GM21737 (cell line): ENCODE measurements around the gene CES1.
"Not testable (repeated sequence)": the region's sequence is repeated elsewhere in the genome, so short reads cannot be mapped to it uniquely, and the experiment has no call there.

Experiments
- ATAC-seq: cut with Tn5 transposase; IDR thresholded peaks from one replicate; pipeline ENCODE4 v1.9.1; 2021; ENCODE audit warnings: mild to moderate bottlenecking, moderate library complexity; ENCODE audit not compliant: unreplicated experiment

Gene CES1

DNA sequence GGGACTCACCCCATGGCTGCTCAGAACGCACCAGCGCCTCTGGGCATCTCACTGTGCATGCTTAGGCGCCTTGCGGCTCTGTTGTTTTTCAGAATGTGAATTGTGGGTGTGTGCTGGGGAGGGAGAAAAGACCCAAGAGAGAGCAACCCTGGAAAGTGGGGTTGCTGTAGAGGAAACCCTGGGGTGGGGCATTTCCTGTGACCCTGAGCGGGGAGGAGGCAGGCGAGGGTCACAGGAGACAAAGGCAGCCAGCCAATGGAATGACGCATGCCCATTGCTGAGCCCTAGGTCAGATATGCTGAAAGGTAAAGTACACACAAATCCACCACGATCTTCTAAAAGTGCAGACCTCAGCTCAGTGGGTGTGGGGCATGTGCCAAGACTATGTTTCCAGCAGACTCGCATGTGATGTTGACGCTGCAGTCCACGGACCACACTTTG, 39.9 kb downstream of the CES1 start:
- not testable (repeated sequence) for ATAC-seq

GRCh38 chr16:55791512-55791911, 41.4 kb downstream of the CES1 start:
- not testable (repeated sequence) for ATAC-seq

DNA sequence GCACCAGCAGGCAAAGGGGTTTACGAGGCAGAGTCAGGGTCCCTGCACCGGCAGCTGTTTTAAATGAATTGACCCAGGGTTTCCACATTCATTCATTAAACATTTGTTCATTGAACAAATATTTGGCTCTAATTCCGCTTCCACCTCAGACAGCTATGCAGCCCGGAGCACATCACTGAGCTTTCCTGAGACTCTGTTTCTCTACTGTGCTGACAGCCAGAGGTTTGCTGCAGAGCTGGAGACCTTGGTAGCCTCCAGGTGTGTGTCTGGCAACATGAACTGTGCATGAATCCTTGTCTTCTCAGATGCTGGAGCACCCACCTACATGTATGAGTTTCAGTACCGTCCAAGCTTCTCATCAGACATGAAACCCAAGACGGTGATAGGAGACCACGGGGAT, 42.7 kb downstream of the CES1 start:
- ATAC-seq = not testable (repeated sequence)

DNA sequence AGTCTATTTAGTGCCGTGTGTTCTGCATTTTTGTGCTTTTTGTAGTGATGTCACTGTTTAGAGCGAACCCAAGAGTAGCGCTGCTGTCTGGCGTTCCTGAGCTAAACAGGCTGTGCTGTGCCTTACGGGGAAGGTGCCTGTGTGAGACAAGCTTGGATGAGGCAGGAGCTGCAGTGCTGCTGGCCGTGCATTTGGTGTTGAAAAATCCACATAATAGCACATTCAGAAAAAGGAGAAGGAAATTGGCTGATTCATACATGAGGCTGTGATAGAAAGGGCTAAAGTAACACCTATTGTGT, 50.2 kb downstream of the CES1 start:
- not testable (repeated sequence) for ATAC-seq

DNA sequence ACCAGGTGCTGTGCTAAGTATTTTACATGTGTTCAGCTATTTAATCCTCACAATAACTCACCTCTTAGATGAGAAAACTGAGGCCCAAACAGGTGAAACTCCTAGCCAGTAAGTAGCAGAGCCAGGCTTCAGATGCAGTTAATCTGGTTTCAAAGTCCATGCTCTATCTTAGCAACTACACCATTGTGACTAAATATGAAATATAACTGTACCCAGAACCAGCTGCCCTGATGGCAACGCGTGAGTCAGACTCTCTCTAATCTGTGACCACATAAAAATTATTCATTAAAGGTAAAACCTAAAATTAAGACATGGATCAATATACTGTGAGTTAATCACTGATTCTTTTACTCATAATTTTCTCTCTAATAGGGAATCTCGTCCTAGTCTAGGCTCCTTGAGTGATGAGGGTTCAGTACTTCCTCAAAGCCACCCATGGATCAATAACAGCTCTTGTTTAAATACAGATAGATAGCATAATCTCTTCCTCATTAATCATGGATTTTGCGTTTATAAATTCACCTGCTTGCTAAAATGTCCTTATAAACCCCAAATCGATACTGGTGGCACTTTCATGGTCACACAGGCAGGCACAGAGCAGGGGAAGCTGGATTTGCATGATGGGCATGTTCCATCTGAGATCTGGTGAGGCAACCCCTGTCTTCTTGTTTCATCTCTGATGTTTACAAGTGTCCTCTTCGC, 50.7 kb downstream of the CES1 start:
- not testable (repeated sequence) for ATAC-seq

GRCh38 chr16:55781456-55781855, 51.4 kb downstream of the CES1 start:
- not testable (repeated sequence) for ATAC-seq

DNA sequence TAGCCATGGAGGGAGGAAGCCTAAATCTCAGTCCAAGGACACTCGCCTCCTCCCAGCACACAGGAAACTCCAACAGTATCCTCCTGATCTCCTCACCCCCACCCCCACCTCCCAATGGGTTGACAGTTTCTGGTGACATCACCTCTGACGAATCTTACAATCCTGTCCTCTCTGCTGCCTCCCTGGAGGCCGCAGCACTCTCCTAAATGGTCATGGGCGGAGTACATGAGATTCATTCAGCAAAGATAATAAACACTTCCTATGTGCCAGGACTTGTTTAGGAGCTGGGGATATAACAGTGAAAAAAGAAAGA, 52.8 kb downstream of the CES1 start:
- not testable (repeated sequence) for ATAC-seq

DNA sequence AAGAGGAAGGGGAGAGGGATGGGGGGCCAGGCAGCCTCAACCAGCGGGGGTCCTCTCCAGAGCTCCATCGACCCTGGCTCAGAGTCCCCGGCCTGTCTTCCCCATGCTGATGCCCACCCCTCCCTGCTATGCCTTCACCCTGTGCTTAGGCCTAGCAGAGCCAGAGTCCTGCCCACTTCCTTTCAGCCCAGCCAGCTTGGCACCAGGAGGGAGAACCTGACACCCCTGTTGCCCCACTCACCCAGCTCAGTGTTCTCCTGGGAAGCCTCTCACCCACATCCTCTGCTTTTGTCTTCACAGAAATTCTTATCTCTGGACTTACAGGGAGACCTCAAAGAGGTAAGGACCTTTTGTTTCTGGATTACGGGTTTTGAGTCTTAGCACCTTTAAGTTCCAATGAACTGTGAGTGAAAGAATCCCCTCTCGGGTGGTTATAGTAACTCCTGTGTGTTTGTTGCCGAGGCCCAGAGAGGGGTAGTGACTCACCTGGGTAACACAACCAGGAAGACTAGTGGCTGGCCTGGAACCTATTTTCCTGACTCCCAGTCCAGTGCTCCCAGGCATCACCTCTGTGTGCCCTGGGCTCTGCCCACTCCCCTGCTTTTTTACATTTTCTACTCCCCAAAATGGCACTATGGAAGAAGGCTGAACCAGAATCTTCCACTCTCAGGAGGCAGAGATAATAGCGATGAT, 53.3 kb downstream of the CES1 start:
- ATAC-seq = no peak

DNA sequence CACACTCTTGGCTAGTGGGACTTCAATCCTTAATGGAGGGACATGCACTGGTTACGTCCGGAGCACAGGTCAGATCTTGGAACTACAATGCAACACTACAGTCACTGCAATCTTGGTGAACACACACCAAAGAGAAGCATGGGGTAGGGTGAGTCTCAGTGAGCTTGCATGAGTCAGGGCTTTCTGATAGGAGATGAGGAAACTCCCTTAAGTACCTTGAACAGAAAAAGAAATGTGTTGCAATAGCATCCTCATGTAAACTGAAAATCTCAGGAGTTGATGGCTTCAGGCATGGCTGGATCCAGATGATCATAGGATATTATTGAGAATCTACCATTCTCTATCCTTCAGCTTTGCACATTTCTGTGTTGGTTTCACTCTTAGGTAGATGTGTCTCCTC, 54.1 kb downstream of the CES1 start:
- no peak for ATAC-seq

- no peak for ATAC-seq
Observed at GRCh38 chr16:55775857-55776256, 57.0 kb downstream of the CES1 start.

GRCh38 chr16:55773859-55774549, 58.9 kb downstream of the CES1 start:
- ATAC-seq = no peak

DNA sequence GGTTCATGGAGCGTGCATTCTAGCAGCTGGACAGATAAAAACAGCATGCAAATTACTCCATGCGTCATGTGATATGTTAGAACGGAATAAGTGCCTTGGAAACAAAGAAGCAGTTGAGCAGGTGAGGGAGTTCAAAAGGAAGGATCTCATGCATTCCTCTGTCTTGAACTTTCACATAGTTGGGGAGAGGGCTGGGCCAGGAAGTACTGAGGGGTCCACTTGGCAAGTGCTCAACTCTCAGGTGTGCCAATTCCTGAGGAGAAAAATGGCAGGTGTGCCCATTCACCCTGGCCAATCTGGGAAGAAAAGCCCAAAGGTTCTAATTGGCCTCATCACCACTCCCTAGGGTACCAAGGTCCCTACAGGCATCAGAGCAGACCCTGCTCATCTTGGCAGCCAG, 67.7 kb downstream of the CES1 start:
- ATAC-seq = no peak

DNA sequence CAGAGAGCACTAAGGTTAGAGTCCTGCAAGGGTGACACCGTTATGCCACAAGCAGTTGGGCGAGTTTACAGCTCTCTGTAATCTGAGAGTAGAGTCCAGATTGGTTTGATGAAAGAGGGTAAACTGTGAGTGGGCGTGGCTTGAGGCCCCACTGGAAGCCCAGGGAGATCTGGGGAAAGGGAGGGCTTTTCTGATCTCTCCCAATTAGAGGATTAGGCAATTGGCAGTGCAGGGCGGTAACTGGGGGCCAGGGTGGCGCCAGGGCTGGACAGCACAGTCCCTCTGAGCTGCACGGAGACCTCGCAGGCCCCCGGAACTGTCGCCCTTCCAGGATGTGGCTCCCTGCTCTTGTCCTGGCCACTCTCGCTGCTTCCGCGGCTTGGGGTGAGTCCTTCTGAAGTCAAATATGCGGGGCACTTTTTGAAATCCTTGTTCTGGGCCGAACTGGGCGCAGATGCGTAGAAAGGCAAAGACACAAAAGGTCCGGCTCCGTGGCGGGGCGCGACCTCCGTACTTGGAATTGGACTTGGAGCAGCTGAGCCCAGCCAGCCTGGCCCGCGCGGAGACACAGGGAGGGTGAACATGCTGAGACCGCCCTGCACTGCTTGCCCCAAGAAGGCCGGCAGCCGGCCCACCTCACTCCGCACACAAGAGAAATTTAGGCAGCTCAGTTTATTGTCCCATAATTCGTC, 72.4 kb downstream of the CES1 start:
- no peak for ATAC-seq

- not testable (repeated sequence) for ATAC-seq
Observed at GRCh38 chr16:55759965-55760309, 73.0 kb downstream of the CES1 start.

DNA sequence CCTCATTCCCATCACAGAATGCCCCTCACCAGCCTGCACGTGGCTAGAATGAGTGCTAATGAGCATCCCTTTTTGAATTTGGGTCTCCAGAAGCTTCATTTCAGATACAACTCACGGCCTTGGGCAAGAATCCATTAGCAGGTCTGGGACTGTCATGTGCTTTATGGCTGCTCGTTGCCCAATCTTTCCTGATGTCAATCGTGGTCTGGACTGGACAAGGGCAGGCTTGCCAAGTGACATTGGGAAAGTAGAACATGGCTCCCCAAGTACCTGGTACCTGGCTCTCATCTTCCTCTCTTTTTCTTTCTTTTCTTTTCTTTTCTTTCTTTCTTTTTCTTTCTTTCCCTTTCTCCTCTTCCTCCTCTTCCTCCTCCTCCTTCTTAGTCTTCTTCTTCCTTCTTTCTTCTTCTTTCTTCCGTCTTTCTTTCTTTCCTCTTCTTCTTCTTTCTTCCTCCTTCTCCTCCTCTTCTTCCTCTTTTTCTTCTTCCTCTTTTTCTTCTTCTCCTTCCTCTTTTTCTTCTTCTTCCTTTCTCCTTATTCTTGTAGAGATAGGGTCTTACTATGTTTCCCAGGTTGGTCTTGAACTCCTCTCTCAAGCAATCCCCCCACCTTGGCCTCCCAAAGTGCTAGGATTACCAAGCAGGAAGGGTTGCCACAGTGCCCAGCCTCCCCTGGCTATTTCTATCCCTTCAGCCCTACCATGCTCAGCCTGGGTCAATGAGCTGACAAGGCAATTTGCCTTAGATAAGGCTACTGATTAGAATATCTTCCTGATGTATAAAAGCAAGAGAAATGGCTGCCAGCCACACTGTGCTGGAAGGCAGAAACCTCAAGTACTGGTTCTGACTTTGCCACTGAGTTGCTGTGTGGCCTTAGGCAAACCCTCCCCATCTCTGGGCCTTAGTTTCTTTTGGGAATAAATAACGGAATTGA, 75.0 kb downstream of the CES1 start:
- ATAC-seq = not testable (repeated sequence)

- no peak for ATAC-seq
Observed at GRCh38 chr16:55756963-55757362, 75.9 kb downstream of the CES1 start.

DNA sequence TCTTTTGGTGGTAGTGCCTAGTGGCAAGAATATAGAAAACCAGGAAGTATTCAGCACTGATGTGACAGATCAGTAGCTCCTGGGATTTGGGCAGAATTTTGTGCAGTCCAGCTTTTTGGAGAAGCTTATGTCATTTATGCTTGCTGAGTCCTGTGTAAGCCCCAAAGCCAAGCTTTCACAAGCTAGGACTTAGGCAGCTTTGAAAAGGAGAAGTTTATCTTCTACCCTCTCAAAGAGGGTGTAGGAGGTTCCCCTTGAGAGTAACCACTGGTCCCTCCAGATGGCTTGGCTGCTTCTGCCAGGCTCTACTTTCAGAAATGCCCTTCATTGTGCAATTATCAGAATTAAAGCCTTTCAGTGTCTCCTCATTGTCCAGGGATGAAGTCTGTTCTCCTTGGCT, 78.8 kb downstream of the CES1 start:
- no peak for ATAC-seq

GRCh38 chr16:55753145-55753631, 79.7 kb downstream of the CES1 start:
- ATAC-seq = not testable (repeated sequence)
